T follicular helper cell (primary cell): ENCODE measurements around the gene PRRC2A.

Experiments
- DNase-seq: peaks from one replicate; pipeline ENCODE4 v3.0.0-alpha.2; 2020; ENCODE audit warnings: low read depth

The PRRC2A gene

DNA sequence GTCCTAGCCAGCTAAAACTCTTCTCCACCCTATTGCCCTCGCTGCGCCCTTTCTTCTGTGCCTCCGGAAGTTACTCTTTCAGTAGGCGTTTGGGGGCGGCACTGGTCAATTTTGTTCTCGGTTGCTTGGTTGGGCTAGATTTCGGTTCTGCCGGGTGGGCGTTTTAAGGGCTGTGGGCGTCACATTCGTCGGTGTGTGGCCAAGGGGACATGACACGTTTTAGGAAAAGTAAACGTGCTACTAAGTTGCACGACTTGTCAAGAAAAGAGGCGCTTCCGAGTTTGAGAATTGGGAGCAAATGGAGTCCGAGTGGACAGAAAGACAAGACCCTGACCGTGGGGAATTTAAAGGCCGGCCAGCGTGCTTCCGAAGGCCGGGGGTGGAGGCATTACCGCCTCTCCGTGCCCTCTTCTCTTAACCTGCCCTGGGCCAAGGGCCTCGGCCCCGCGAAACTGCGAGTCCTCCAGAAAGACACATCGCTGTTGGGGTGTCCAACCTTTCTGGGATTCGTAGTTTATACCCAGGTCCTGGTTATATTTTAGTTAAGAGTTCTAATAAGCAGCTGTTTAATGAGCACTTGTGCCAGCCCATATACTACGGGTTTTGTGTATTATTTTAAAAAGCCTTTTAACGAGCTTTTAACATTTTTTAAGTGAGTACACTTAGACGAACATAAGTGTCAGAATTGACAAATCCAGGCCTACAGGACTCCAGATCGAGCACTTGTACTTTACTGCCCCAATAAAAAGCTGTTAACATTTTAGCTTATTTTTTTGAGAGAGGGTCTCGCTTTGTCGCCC lies 32.6 kb downstream of the PRRC2A start:
- DNase-seq = peak; percentile 76

DNA sequence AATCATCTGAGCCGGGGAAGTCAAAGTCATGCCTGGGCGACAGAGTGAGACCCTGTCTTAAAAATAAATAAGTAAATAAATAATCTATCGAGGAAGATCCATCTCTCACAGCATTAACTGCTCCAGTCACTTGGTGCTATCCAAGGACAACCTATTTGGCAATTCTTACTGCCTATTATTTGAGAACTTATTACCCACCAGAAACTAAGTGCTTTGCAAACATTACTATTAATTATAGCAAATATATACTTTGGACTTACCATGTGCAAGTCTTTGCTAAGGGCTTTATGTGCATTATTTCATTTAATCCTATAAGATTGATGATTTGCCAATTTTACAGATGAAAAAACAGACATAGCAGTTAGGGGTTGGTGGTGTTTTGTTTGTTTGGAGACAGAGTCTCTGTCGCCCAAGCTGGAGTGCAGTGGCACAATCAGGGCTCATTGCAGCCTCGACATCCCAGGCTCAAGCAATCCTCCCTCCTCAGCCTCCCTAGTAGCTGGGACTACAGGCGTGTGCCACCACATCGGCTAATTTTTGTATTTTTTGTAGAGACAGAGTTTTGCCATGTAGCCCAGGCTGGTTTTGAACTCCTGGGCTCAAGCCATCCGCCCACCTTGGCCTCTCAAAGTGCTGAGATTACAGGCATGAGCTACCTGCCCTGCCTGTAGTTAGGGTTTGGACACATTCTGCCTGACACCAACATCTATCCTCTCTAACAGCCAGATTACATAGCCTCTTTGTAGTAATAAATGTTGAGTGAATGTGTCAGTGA lies 34.2 kb downstream of the PRRC2A start:
- DNase-seq = no peak

DNA sequence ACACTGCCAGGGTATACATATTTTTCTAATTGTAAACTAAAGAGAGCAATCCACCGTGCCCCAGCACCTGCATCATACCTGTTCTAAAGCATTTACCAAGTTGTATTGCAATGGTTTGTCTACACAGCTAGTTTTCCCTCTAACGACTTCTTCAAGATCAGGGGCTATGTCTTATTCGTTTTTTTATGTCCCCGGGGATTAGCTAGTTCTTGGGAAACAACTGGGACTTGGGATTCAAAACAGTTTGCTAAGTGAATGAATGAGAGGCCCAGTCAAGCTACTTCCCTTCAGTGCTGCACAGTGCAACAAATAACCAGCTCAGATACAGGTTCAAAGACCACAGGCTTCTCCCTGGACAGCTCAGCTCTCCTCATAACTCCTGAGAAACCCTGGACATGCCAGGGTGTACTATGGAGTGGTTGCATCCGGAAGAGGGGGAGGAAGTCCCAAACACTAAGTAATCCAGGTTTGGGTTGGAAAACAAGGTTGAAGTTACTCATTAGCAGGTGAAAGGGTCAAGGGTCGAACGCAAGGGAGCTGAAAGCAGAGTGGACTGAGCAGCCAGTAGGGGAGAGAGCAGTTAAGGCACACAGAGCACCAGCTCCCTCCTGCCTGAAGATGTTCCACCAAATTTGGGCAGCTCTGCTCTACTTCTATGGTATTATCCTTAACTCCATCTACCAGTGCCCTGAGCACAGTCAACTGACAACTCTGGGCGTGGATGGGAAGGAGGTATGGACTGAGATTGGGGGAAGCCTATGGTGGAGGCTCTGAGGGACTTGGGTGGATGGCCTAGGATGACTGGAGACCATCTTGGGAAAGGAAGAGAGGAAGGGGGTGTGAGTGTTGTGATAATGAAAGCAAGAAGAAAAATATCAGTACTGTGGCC lies 35.1 kb downstream of the PRRC2A start, which contains the start of gene APOM:
TSS of gene APOM (plus strand) at position 546 of the 889 bp plus-strand sequence. CDS start at position 619, 73 bp downstream.
- DNase-seq = no peak

DNA sequence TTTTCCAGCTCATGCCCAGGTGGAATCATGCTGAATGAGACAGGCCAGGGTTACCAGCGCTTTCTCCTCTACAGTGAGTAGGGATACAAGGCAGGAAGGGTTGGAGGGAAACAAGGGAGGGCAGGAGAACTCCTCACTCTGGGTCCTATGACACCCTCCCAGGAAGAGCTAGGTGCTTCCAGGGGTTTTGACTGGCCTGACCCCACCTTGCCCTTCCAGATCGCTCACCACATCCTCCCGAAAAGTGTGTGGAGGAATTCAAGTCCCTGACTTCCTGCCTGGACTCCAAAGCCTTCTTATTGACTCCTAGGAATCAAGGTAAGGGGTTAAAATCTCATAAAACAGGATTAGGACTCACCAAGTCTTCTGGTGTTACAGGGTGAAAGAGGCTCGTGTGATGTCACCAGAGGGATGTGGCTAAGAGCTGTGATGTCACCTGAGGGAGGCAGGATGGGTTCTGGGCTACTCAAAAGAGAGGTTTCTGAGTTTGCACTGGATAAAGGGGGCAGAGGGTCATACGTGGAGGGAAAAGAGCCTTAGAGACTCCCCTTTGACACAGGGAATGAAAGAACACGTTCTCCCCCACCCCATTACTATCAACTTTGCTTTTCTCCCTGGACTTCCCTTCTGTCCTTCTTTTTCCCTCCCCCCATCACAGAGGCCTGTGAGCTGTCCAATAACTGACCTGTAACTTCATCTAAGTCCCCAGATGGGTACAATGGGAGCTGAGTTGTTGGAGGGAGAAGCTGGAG lies 37.1 kb downstream of the PRRC2A start:
- no peak for DNase-seq

DNA sequence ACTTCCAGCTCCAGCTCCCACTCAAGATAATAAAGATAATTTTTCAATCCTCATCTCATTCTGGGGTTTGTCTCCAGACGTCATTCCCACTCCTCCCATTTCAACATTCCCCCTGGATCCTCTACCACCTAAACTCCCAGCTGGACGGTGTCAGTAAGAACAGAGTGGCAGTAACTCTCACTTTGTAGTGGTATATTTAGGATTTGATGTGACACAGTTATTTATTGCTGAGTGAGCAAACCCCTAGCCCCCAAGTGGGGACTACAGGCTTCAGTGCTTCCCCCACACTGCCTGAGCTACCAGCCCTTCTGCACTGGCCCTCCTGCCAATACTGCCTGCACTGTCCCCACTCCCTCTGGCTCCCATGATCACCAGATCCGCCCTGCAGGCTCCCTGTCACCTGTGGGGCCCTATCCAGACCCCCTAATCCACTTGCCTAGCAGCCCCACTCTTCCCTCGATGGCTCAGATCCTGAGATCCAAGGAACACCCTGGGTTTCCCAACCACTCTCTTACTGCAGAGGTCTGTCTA lies 37.7 kb downstream of the PRRC2A start:
- no peak for DNase-seq

DNA sequence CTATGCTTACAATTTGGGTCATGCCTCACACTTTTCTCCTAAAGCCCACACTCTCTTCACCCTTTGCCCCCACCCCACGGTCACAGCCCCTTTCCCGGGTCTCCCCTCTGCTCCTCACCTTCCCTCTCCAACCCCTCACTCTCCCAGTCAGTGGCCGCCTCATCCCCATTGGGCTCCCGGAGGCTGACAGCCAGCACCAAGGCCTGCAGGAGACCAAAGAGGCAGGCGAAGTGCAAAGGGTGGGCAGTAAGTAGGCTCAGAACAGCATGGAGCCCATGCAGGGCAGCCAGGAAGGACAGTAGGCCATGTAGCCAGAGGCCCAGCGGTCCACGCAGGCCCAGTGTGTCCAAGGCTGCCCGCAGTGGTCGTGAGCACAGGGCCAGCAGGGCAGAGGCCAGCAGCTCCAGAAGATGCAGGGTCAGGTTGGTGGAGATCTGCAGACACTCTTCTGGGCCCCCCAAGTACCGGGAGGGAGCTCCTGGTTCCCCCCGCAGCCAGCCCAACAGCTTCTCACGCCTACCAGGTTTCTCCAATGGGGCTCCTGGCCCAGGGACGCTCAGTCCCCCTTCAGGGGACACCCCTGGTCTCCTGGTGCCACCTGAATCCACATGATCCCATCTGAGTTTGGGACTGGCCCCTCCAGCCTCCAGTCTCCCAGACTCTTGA lies 38.6 kb downstream of the PRRC2A start:
- no peak for DNase-seq

DNA sequence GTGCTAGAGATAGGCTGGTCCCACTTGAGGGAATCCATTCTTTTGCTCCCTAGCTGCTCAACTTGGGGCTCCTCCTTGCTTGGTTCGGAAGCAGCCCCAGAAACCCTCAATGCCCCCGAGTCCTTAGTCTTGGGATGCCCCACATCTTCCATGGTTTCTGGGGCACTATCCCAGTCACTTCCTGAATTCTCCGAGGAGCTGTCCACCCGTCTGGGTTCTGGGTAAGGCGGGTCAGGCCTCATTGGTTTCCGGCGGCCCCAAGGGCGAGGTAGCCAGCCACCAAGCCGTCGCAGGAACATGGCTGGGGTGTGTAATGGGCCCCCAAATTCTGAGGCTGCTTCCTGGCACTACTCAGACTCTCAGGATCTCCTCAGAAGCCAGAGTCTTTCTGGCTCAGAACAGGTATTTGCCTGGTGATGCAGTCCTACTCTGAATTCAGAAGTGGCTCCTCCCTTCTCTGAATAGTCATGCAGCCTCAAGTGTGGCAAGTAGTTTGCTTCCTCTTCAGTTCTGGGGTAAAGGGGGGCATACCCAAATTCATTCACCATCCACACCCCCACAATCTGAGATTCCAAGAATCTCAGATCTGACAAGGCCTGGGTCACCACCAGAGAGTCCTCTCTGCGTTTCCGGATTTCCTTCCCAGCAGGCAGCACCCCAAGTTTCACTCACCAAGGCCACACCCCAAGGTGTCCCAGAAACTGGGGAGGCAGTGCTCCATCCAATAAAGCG lies 39.3 kb downstream of the PRRC2A start:
- no peak for DNase-seq

DNA sequence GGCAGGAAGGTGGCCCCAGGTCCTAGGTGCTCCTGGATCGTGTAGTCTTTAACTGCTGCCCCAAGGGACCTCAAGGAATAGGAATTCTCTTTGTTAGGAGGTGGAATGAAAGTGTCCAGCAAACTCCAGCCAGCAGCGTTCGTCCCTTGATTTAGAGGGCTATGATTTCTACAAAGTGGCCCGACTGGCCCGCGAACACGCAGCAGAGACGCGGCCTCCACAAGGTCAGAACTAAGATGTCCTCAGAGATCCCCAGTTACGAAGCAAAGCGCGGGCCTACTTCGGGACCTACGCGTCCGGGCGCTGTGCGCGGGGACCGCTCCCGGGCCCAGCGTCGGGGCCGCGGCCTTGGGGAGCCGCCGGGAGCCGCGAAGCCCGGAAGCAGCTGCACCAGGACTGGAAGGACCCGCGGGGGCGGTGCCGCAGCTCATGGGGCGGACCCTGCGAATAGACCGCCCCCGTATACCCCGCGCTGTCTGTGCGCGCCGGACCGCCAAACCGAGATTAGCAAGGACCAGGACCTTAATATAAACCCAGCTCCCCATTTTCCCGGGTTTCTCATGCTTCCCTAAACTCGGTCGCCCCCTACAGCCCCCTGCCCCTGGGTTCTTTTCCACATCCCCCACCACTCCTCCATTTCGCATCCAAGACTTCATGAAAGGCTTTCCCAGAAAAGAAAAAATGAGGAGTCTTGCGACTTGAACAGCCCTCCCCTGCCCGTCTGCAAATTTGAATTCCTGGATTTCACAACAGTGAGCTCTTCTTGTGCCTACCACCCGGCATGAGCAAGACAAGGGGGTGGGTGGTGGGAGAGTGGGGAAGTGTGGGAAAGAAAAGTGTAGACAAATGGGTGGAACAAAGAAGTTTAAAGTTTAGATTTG lies 40.1 kb downstream of the PRRC2A start, which contains the start of gene C6orf47:
TSS of gene C6orf47 (minus strand) at position 398 of the 881 bp plus-strand sequence. CDS start 831 bp downstream, outside the sequence.
- peak; percentile 60 for DNase-seq

DNA sequence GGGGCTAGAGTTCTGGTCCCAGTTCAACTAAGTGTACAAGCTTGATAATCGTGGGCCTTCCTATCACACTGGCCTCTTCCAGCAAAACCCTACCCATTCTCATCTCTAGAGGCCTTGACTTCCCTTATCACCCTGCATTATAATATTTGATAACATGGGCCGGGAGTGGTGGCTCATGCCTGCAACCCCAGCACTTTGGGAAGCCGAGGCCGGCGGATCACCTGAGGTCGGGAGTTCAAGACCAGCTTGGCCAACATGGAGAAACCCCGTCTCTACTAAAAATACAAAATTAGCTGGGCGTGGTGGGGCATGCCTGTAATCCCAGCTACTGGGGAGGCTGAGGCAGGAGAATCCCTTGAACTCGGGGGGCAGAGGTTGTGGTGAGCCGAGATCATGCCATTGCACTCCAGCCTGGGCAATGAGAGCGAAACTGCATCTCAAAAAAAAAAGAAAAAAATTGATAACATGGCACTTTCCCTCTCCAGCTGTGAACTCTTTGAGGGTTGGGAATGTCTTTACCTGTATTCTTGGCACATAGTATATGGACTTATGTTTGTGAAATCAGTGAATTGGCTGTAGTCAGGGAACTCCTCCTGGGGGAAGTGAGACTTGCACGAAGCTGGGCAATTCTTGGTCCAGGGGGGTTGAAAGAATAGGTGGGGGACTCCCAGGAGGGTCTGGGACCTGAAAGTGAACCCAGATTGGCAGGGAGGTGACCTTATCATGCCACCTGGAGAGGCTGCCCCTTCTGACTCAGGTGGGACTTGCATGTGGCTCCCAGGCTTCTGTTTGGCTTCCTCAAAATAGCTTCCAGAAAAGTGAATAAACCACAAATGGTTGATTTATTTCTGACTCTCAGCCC lies 41.0 kb downstream of the PRRC2A start:
- DNase-seq = no peak

DNA sequence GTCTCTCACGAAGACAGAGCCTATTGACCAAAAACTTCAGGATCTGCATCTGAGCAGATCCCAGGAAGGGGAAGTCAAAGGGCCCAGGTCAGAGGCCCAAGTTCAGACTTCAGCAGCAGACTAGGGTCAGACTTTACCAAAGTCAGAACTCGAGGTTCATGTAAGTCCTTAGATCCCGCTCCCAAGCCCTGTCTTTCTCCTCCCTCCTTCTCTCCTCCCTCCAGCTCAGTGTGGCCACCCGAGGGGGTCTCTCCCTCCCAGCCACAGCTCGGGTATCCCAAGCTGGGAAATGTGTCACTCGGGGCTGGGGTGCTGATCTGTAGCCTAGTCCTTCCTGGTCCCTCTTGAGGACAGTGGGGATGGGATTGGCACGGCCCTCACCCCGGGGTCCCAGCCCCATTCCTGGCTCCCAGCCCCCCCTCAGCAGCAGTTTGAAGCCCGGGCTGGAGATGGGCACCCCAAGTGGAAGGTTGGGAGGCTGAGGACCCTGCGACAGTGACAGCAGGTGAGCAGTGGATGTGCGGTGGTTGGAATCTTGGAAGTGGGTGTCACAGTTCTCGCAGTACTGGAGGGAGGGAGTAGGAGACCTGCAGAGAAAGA lies 41.7 kb downstream of the PRRC2A start:
- DNase-seq = no peak

DNA sequence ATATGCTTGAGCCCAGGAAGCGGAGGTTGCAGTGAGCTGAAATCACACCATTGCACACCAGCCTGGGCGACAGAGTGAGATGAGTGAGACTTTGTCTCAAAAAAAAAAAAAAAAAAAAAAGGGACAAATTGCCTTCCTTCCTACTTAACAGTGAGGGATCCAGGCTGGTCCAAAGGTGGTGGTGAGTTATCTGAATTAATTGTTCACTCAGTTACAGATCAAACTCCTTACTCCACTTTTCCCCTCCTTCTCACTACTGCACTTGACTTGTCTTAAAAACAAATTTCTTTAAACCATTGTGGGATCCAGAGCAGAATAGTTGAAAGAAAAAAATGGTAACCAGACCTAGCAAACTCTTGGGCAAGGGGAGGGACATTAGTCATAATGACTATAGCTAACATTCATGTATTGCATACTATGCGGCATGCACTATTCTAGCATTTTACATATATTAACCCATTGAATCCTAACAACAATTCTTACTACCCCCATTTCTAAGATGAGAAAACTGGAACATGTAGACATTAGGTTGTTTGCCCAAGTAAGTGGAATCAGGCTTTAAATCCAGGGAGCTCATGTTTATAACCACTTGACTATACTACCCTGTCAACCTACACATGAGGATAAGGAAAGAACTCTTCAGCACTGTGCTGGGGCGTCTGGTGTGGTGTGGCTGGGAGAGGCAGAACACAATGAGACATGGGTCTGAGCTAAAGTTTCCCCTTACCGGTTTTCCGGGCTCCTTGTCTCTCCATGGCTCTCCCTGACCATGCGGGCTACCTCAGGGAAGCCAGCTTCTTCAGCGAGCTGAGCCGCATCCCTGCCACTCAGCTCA lies 42.8 kb downstream of the PRRC2A start:
- DNase-seq = no peak

DNA sequence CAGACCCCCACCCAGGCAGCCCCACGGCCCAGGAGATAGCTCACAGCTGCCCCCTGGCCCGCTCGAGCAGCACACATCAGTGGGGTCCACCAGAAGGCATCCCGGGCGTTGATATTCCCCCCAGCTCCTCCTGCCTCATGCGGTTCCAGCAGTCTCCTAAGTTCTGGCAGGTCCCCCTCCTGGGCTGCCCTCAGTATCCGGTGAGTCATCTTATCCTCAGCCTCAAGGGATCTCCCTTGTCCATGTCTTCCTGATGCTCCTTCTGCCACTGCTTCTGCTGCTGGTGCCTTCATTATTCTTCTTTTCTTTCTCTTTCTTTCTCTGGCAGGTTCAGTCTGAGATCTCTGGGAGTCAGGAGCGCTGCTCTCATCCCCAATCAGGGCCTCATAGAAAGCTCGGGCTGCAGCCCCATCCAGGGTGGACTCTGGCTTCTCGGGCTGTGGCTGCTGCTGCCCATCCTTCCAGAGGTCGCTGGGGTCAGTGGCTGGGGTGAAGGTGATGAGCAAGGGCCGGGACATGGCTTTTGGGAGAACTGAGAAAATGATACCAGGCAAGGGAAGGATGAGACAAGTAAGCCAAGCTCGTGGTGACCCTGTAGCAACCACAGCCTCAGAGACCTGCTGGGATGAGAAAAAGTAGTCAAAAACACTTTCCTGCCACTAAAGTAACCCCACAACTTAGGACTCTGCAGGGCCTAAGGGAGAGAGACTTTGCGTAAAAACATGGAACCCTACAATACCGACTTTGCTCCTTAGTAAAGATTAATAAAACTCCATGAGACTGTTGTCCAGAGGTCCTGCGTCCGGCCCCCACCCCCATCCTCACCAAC lies 43.7 kb downstream of the PRRC2A start:
- no peak for DNase-seq

DNA sequence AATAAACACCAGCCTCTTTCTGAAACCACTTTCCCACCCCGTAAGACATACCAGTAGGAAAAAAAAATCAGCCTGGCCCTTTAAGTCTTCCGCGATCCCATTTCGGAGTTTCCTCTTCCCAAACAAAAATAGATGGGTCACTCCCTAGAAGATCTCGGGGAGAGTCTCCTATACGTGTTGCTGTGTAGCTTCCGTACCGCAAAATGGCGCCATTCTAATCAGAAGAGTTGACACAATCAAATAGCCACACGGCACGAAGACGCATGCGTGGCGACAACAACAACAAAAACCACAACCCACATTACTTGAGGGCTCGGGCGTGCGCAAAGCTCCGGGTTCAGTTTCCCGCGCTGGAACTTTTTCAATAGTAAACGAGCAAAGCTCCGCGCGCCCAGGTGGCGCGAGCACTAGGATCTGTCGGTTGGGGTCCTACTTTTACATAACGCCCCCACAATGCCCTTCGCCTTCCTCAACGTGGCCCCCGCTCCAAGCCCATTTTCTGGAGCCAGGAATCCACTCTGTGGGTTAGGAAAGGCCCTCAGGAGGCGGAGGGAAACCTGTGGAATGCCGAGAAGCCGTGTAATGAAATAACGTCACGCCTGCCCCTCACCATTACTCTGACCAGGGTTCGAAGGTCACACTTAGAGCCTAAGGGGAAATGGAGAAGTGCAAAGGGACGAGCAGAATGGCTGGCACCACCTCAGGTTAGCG lies 44.4 kb downstream of the PRRC2A start, which contains the start of gene GPANK1:
TSS of gene GPANK1 (minus strand) at position 208 of the 711 bp plus-strand sequence. CDS start 519 bp downstream, outside the sequence.
- DNase-seq = peak; percentile 87

DNA sequence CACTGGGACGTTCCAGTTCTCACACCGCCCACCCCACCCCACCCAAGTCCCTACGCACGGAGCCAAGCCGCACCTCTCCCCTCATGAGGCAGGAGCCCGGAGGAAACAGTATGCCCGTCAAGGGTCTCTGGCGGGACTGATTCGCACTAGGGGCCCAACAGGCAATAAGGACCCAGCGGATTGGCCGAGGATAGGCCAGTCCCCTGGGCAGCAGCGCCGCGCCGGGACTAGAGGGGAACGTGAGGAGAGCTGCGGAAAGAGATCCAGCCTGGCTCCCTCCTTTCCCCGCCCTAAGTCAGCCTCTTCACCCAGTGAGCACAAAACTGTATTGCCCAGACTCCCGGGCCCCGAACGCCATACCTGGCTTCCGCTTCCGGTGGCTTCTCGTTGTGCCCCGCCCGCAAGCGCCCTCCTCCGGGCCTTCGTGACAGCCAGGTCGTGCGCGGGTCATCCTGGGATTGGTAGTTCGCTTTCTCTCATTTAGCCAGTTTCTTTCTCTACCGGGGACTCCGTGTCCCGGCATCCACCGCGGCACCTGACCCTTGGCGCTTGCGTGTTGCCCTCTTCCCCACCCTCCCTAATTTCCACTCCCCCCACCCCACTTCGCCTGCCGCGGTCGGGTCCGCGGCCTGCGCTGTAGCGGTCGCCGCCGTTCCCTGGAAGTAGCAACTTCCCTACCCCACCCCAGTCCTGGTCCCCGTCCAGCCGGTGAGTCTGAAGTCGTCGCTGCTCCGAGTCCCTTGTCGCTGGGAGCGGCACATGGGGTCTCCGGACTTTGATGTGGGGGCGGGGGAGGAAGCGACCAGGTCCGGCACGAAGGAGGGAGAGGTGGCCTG lies 45.2 kb downstream of the PRRC2A start, which contains the start of gene CSNK2B:
TSS of gene CSNK2B (plus strand) at position 580 of the 836 bp plus-strand sequence. CDS start 752 bp downstream, outside the sequence.
- peak; percentile 99 for DNase-seq
